Rectal smooth muscle tissue (tissue), 1 donor: ENCODE results near the gene APBA3.

Experiments
- H3K27ac ChIP-seq: one replicate; pipeline ENCODE4 v1.7.0; 2013; ENCODE audit warnings: low read depth, low read length, inconsistent platforms
- H3K27me3 ChIP-seq: one replicate; pipeline ENCODE4 v1.7.0; 2013; ENCODE audit warnings: low read length; ENCODE audit not compliant: control insufficient read depth, insufficient read depth
- H3K36me3 ChIP-seq: one replicate; pipeline ENCODE4 v1.7.0; 2013; ENCODE audit warnings: low read length; ENCODE audit not compliant: control insufficient read depth, insufficient read depth
- H3K4me1 ChIP-seq: one replicate; pipeline ENCODE4 v1.7.0; 2013; ENCODE audit warnings: low read length; ENCODE audit not compliant: control insufficient read depth, insufficient read depth
- H3K4me3 ChIP-seq: one replicate; pipeline ENCODE4 v1.7.0; 2013; ENCODE audit warnings: low read length
- H3K9ac ChIP-seq: one replicate; pipeline ENCODE4 v1.7.0; 2013; ENCODE audit warnings: low read length

Gene APBA3

DNA sequence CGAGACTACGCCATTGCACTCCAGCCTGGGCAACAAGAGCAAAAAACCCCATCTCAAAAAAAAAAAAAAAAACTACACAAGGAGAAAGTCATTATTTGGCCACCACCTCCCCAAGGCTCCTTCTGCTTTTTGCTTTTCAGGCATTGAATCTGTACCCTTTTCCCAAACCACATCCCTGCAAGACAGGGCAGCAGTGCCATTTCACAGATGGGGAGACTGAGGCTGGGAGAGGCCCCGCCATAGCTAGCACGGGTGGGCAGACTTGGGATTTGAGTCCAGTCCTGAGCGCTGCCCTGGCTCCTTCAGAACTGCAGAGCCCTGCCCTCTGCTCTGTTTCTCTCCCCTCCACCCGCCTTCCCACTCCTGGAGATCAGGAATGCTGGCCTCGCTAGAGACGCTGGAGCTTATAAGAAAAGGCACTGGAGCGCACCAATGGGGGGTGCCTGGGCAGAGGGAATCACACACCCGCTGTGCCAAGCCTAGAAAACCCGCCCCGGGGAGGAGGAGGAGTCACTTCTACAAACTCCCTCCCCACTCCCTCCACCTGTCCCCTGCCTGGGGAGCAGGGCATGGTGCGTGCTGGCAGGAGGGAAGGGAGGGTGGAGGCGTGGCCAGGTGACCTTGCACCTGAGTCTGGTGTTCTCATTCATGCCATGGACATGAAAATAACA, 35.7 kb downstream of the APBA3 start:
- Histone ChIP-seq H3K4me1 (no peaks in the 10 kb centered on the region), H3K27me3 (peaks cover 14% of the 10 kb centered on the region), H3K36me3 (no peaks in the 10 kb centered on the region), H3K9ac (no peak overlapping the region), H3K4me3 (no peak overlapping the region), H3K27ac (no peak overlapping the region)

GRCh38 chr19:3725121-3725520, 36.4 kb downstream of the APBA3 start:
- no peaks in the 10 kb centered on the region for H3K4me1 ChIP-seq
- peaks cover 19% of the 10 kb centered on the region for H3K27me3 ChIP-seq
- H3K4me3 ChIP-seq, result no peak overlapping the region
- H3K27ac ChIP-seq, result no peak overlapping the region
- H3K9ac ChIP-seq, result no peak overlapping the region
- no peaks in the 10 kb centered on the region for H3K36me3 ChIP-seq

- Histone ChIP-seq H3K4me1 (no peaks in the 10 kb centered on the region), H3K9ac (no peak overlapping the region), H3K36me3 (no peaks in the 10 kb centered on the region), H3K4me3 (no peak overlapping the region), H3K27me3 (peaks cover 19% of the 10 kb centered on the region), H3K27ac (no peak overlapping the region)
Measured at GRCh38 chr19:3723883-3724282, 37.6 kb downstream of the APBA3 start.

GRCh38 chr19:3723110-3723488, 38.4 kb downstream of the APBA3 start:
- H3K36me3 ChIP-seq, result no peaks in the 10 kb centered on the region
- H3K4me3 ChIP-seq, result no peak overlapping the region
- no peak overlapping the region for H3K27ac ChIP-seq
- peaks cover 19% of the 10 kb centered on the region for H3K27me3 ChIP-seq
- H3K9ac ChIP-seq, result no peak overlapping the region
- H3K4me1 ChIP-seq, result no peaks in the 10 kb centered on the region

DNA sequence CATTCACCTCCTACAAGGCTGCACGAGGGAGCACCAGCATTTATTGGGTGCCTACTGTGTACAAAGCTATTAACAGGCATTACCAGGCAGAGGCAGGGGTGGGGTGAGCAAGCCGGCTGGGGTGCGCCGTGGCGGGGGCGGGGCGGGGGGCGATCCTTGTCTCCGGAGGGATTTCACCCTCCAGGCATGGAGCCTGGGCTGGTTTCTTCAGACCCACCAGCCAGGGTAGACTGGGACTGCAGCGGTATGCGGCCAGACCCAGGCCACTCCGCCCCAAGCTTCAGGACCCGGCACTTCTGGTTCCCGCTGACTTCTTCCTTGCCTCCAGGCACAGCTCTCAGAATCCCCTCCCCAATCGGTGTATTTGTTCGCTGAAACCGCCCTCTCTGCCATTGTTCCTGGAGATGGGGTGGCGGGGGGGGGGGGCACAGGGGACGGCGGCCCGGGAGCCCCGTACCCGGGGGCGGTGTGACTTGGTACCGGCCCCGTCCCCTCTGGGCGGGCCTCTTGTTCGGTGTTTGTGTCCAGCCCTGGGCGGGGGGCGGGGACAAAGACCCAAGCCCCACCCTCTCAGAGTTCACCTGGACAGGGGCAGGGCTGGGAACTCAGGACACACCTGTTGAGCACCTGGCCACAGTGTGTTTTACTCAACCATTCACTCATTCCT, 38.9 kb downstream of the APBA3 start:
- Histone ChIP-seq H3K4me3 (peak overlapping the region; percentile 66), H3K9ac (no peak overlapping the region), H3K27me3 (peaks cover 19% of the 10 kb centered on the region), H3K4me1 (no peaks in the 10 kb centered on the region), H3K27ac (no peak overlapping the region), H3K36me3 (no peaks in the 10 kb centered on the region)

- no peak overlapping the region for H3K9ac ChIP-seq
- no peaks in the 10 kb centered on the region for H3K36me3 ChIP-seq
- no peaks in the 10 kb centered on the region for H3K4me1 ChIP-seq
- no peak overlapping the region for H3K27ac ChIP-seq
- peak overlapping the region; percentile 66 for H3K4me3 ChIP-seq
- H3K27me3 ChIP-seq, result peaks cover 19% of the 10 kb centered on the region
Measured at GRCh38 chr19:3721887-3722442, 39.5 kb downstream of the APBA3 start.

DNA sequence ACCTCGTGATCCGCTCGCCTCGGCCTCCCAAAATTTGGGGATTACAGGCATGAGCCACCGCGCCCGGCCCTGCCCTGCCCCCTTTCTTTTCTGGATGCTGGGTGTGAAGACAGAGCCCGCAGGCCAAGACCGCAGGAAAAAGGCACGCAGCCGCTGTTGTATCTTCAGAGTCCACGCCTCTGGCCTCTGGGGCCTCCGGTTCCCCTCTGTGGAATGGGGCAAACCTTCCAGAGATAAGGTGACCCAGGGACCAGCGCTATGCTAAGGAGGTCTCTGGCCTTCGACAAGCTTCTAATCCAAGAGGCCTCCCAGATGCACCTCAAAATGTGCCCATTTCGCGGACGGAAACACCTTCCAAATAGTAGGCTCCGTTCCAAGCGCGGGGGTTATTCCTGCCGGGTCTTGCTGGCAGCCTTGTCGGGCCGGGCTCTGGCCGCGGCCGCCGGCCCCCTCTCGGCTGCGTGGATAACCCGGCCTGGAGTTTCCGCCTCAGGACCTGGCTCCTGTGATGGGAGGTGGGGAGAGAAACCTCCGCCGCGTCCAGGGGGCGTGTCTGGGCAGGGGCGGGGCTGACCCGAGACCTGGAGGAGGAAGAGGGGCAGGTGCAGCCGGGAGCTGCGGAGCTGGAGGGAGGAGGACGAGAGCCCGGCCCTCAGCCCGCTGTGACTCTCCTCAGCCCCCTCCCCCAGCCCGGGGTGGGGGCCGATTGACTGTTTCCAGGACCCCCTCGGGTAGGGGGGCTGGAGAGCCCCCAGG, 40.2 kb downstream of the APBA3 start:
- peak overlapping the region; percentile 66 for H3K4me3 ChIP-seq
- H3K9ac ChIP-seq, result no peak overlapping the region
- H3K27me3 ChIP-seq, result peaks cover 19% of the 10 kb centered on the region

GRCh38 chr19:3720349-3720917, 41.1 kb downstream of the APBA3 start:
- Histone ChIP-seq H3K4me3 (no peak overlapping the region), H3K36me3 (no peaks in the 10 kb centered on the region), H3K4me1 (no peaks in the 10 kb centered on the region), H3K27me3 (peaks cover 19% of the 10 kb centered on the region), H3K27ac (no peak overlapping the region), H3K9ac (no peak overlapping the region)

More for the DNA sequence above, 40.2 kb downstream of the APBA3 start:
- no peaks in the 10 kb centered on the region for H3K4me1 ChIP-seq
- H3K36me3 ChIP-seq, result no peaks in the 10 kb centered on the region
- no peak overlapping the region for H3K27ac ChIP-seq

GRCh38 chr19:3719868-3720267, 41.6 kb downstream of the APBA3 start:
- no peak overlapping the region for H3K27ac ChIP-seq
- H3K4me1 ChIP-seq, result no peaks in the 10 kb centered on the region
- peaks cover 19% of the 10 kb centered on the region for H3K27me3 ChIP-seq
- H3K4me3 ChIP-seq, result no peak overlapping the region
- H3K9ac ChIP-seq, result no peak overlapping the region
- H3K36me3 ChIP-seq, result no peaks in the 10 kb centered on the region

DNA sequence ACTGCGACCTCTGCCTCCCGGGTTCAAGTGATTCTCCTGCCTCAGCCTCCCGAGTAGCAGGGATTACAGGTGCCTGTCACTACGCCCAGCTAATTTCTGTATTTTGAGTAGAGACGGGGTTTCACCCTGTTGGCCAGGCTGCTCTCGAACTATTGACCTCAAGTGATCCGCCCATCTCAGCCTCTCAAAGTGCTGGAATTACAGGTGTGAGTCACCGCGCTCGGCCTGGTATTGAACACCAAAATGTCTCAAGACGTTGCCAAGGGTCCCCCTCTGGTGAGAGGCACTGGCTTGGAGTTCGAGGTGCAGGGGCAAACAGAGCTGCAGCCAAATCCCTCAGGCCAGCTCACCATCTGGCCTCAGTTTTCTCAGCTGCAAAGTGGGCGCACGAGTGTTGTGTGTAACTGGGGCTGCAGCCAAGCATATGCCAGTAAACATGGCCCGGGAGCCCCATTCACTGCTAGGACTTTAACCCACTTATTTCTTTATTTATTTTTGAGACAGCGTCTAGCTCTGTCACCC, 45.3 kb downstream of the APBA3 start:
- H3K27ac ChIP-seq, result no peak overlapping the region

DNA sequence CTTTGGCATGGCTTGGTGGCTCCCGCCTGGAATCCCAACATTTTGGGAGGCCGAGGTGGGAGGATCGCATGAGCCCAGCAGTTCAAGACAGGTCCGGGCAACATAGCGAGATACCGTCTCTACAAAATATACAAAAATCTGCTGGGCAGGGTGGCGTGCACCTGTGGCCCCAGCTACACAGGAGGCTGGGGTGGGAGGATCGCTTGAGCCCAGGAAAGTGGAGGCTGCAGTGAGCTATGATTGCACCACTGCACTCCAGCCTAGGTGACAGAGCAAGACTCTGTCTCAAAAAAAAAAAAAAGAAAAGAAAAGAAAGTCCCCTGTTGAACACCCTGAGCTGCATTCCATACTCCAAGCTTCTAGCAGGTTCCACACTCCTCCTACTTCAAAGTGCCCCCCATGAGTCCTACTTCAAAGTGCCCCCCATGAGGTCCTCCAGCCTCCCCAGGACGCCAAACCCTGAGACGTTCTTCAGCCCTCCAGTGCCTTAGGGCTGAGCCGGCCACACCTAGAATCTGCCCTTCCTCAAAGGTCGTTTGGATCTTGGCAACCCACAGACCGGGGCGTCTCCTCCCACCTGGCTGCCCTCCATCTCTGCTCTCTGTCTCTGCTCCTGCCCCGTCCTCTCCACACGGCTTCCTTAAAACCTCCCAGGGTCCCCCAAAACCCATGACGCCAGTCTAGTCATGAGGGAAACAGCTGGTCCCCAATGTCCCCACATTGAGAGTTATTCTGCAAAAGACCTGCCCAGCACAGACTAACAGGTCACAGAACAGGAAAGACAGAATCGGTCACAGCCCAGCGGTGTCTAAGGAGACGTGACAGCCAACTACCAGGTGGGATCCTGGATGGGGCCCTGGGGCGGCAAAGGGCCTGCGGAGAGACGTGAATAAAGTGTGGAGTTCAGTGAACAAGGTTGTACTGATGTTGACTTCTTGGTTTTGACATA, 48.6 kb downstream of the APBA3 start:
- H3K4me3 ChIP-seq, result peak overlapping the region; percentile 32
- H3K4me1 ChIP-seq, result peaks cover 3% of the 10 kb centered on the region
- no peaks in the 10 kb centered on the region for H3K27me3 ChIP-seq
- H3K27ac ChIP-seq, result no peak overlapping the region
- H3K36me3 ChIP-seq, result no peaks in the 10 kb centered on the region
- no peak overlapping the region for H3K9ac ChIP-seq

More for the DNA sequence above, 45.3 kb downstream of the APBA3 start:
- H3K9ac ChIP-seq, result no peak overlapping the region
- H3K36me3 ChIP-seq, result no peaks in the 10 kb centered on the region
- no peak overlapping the region for H3K4me3 ChIP-seq
- peaks cover 5% of the 10 kb centered on the region for H3K27me3 ChIP-seq
- H3K4me1 ChIP-seq, result no peaks in the 10 kb centered on the region
